Measurements from ENCODE around the gene CDC42. TPM values are rescaled to one million over a fixed set of nuclear protein-coding genes. Genes with fewer than 3 reads are reported as not detected.
"Not testable (repeated sequence)": the region's sequence is repeated elsewhere in the genome, so short reads cannot be mapped to it uniquely, and the experiment has no call there.

Gene CDC42
- 265 TPM for polyA plus RNA-seq (2012; ENCODE audit: low read depth, missing spikeins)

DNA sequence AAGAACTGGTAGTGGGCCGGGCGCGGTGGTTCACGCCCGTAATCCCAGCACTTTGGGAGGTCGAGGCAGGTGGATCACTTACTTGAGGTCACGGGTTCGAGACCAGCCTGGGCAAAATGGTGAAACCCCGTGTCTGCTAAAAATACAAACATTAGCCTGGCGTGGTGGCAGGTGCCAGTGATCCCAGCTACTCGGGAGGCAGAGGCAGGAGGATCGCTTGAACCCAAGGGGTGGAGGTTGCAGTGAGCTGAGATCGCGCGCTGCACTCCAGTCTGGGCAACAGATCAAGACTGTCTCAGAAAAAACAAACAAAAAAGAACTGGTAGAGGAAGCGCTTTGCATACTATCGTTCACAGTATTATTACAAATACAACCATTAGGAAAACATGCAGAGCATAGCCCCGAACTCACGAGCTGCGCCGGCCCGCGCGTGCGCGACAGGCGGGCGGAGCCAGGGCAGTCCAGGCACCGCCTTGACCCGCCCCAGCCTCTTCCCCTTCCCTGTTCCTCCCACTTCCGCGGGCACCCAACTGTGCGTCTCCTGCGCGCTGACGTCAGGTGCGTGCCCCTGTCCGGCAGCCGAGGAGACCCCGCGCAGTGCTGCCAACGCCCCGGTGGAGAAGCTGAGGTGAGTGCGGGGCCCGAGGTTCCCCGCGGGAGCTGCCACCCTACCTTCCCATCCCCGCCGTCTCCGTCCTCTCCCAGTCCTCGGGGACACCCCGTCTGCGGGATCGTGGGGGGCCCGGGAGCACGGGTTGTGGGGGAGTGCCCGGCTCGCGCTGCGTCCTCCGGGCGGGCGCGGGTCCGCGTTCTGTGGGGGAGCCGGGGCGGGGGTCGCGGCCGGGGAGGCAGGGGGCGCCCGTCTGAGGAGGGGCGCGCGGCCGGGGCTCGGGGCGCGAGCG lies at the start of gene CDC42:
CDC42 (plus strand) TSS at position 595 of the 902 bp plus-strand sequence. CDS start 25,770 bp downstream, outside the sequence.
- TF ChIP-seq SPI1 (IDR thresholded peaks at IDR 0.05; ENCODE audit: low read depth, low read length) (peak; percentile 87), PAX5 (IDR thresholded peaks at IDR 0.05; ENCODE audit: insufficient read depth, low read length, severe bottlenecking) (no peak), TAF1 (IDR thresholded peaks at IDR 0.05; ENCODE audit: low read depth, low read length) (peak; percentile 91), POLR2A (IDR thresholded peaks at IDR 0.05; ENCODE audit: low read depth, low read length) (peak; percentile 96), POU2F2 (IDR thresholded peaks at IDR 0.05; ENCODE audit: low read depth, low read length) (peak; percentile 76; the same call in 1 of the 2 replicates), POLR2AphosphoS5 (IDR thresholded peaks at IDR 0.05; ENCODE audit: low read depth, low read length) (peak; percentile 98)
- DNase-seq (ENCODE audit: insufficient read length, low spot score) (peak; percentile 79), FAIRE-seq (peak; percentile 93)

DNA sequence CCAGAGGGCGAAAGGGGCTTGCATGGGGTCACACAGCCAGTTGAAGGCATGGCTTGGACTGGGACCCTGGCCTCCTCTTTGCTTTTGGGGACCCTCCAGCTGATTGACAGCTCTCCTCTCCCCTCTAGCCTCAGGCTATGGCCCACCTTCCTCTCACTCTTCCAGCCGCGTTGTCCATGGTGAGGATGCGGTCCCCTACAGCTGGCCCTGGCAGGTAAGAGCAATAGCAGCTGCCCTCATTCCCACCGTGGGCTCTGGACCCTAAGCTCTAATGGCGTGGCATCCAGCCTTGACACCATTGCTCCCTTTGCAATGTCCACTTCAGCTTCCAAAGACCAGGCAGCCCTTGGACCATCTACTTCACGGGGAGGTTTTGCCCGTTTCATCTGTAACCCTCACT lies 49.6 kb upstream of the CDC42 start:
- not testable (repeated sequence) for FAIRE-seq; DNase-seq (ENCODE audit: insufficient read length, low spot score)

DNA sequence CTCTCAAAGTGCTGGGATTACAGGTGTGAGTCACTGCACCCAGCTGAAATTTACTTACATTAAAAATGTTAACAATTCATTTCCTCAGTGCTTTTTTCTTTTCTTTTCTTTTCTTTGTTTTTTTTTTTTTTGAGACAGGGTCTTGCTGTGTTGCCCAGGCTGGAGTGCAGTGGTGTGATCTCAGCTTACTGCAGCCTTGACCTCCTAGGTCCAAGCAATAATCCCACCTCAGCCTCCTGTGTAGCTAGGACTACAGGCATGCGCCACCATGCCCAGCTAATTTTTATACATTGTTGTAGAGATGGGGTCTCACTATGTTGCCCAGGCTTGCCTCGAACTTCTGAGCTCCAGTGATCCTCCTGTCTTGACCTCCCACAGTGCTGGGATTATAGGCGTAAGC lies 48.5 kb upstream of the CDC42 start:
- FAIRE-seq; DNase-seq (ENCODE audit: insufficient read length, low spot score): not testable (repeated sequence)

DNA sequence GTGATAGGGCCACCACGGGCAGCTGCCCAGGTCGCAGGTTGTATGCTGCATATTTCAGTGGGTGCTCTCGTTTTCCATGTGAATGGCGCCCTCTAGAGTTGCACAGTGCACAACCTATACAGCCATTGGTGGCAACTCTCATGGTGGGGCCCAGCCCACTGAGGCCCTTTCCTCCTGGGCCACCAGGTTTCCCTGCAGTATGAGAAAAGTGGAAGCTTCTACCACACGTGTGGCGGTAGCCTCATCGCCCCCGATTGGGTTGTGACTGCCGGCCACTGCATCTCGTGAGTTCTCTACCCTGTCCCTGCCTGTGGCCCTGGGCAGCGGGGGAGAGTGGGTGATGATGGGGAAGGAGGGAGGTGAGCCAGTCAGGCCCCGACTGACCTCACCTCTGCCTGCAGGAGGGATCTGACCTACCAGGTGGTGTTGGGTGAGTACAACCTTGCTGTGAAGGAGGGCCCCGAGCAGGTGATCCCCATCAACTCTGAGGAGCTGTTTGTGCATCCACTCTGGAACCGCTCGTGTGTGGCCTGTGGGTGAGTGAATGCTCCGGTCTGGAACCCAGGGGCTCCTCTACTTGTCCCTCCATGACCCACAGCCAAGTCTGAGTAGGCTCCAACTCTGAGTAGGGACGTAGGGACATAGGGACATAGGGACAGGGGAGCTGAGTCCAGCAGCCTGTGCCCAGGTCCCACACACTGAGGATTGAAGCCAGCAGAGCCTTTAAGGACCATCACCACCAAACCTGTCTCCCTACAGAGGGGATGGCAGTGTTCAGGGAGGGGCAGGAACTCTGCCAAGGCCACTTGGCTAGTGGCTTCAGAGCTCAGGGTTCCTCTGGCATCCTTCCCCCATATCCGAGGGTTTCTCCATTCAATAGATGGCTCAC lies 47.0 kb upstream of the CDC42 start:
- FAIRE-seq, result peak; percentile 23
- not testable (repeated sequence) for DNase-seq (ENCODE audit: insufficient read length, low spot score)

DNA sequence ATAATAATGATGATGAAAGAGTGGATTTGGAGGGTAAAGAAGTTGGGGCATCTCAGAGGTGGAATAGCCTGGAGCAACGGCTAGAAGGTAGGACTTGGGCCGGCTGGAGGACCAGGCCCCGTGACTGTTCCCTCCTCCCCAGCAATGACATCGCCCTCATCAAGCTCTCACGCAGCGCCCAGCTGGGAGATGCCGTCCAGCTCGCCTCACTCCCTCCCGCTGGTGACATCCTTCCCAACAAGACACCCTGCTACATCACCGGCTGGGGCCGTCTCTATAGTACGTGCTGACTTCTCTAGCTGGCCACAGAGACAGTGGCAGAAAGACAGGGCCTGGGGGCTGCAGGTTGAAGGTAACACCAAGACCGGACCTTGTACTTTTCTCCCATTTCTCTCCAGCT lies 45.8 kb upstream of the CDC42 start:
- not testable (repeated sequence) for DNase-seq (ENCODE audit: insufficient read length, low spot score); FAIRE-seq

DNA sequence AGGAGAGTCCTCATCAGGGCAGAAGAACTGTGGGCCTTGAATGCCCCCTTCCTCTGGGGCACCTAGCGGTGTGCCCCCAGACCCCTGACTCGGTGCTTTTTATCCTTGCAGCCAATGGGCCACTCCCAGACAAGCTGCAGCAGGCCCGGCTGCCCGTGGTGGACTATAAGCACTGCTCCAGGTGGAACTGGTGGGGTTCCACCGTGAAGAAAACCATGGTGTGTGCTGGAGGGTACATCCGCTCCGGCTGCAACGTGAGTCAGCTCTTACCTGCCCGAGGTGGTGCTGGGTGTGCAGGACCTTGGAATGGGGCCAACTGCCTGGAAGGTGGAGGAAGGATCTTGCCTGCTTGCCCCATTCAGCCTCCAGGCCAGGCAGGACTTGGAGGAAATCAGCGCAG lies 45.2 kb upstream of the CDC42 start:
- not testable (repeated sequence) for DNase-seq (ENCODE audit: insufficient read length, low spot score); FAIRE-seq

DNA sequence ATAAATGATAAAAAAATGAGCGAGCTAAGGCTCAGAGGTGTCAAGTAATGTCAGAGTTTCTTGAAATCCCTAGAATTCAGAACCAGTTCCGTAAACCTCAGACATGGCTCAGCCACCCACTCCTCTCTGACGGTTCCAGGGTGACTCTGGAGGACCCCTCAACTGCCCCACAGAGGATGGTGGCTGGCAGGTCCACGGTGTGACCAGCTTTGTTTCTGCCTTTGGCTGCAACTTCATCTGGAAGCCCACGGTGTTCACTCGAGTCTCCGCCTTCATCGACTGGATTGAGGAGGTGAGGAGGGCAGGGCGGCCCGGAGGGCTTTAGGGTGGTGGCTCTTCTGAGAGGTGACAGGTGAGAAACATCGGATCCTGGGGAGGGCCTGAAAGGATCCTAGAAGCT lies 42.9 kb upstream of the CDC42 start:
- not testable (repeated sequence) for FAIRE-seq

DNA sequence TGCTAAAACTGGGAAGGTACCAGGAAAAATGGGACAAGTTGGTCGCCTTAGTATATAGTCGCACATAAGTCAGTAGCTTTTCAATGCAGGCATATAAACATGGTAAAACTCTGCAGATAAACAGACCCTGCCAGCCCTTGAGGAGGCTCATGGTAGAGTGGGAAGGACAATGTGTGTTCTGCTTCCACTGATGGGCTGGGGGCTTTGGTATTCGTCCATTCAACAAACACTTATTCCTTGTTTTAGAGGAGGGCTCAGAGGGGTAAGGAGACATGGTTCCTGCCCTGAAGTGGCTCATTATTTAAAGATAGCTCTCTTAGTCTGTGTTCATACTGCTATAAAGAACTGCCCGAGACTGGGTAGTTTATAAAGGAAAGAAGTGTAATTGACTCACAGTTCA lies 39.8 kb upstream of the CDC42 start:
- not testable (repeated sequence) for FAIRE-seq; DNase-seq (ENCODE audit: insufficient read length, low spot score)

More for the DNA sequence above, 42.9 kb upstream of the CDC42 start:
- not testable (repeated sequence) for DNase-seq (ENCODE audit: insufficient read length, low spot score)

DNA sequence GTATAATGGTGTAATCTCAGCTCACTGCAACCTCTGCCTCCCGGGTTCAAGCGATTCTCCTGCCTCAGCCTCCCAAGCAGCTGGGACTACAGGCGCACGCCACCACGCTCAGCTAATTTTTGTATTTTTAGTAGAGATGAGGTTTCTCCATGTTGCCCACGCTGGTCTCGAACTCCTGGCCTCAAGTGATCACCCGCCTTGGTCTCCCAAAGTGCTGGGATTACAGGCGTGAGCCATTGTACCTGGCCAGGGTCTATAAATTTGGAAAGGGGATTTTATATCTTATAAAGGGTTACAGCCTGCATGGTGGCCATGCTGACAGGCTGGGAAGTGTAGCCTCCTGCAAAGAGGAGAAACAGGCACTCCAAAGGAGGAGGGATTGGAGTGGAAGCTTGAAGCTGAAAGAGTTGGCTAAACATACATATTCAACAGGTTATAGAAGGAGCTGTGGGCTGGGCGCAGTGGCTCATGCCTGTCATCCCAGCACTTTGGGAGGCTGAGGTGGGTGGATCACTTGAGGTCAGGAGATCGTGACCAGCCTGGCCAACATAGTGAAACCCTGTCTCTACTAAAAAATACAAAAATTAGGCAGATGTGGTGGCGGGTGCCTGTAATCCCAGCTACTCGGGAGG lies 37.8 kb upstream of the CDC42 start:
- DNase-seq (ENCODE audit: insufficient read length, low spot score); FAIRE-seq: not testable (repeated sequence)

DNA sequence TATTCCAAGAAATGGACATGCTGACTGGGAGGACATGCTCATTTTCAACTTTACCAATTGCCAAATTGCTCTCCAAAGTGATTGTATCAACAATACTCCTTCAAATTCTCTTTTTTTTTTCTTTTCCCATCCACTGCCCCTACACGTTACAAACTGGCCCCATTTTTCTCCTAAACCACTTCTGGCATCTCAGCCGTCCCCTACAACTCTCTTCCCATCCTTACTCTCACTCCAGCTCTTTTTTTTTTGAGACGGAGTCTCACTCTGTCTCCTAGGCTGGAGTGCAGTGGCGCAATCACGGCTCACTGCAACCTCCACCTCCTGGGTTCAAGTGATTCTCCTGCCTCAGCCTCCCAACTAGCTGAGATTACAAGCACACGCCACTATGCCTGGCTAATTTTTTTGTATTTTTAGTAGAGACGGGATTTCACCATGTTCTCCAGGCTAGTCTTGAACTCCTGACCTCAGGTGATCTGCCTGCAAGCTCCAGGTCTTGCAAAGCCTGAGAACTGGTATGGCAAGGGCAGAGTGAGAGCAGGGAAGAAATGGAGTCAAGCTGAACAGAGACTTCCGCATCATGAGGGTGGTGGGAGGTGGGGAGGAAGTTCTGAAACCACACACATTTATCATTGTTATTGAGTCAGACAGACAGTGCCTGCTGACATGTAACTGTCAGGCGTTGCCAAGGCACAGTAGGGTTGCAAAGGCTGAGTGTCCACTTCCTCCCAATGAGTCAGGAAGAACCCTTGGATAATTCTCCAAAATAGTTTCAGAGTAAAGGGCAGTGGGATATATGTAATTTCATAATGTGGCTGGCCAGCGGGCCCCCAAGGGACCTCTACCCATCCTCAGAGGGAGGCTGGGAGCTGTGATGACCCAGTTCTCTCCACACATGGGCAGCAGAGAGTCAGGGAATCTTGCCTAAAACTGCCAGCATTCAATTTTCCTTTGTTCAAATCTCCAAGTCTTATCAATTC lies 33.6 kb upstream of the CDC42 start:
- DNase-seq (ENCODE audit: insufficient read length, low spot score) (peak; percentile 49), FAIRE-seq (peak; percentile 90)
- TF ChIP-seq PAX5 (IDR thresholded peaks at IDR 0.05; ENCODE audit: insufficient read depth, low read length, severe bottlenecking) (no peak), POLR2A (IDR thresholded peaks at IDR 0.05; ENCODE audit: low read depth, low read length) (peak; percentile 36; the same call in 1 of the 2 replicates), POU2F2 (IDR thresholded peaks at IDR 0.05; ENCODE audit: low read depth, low read length) (peak; percentile 52; the same call in 1 of the 2 replicates), SPI1 (IDR thresholded peaks at IDR 0.05; ENCODE audit: low read depth, low read length) (peak; percentile 84)

DNA sequence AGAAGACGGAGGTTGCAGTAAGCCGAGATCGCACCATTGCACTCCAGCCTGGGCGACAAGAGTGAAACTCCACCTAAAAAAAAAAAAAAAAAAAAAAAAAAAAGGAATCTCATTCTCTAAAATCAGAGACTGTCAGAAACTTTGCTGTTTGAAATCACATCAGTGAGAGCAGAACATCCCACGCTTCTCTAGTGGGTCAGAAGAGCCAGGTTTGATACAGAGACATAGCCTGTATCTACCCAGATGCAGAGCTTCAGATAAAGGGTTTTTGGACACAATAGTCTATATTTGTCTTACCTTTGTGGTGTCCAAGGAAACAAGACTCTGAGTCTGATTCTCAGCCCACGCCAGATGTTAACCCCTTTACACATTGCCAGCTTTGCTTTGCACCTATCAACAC lies 31.4 kb upstream of the CDC42 start:
- DNase-seq (ENCODE audit: insufficient read length, low spot score) (no peak), FAIRE-seq (no peak)
- TF ChIP-seq POLR2AphosphoS5 (IDR thresholded peaks at IDR 0.05; ENCODE audit: low read depth, low read length) (no peak), POLR2A (IDR thresholded peaks at IDR 0.05; ENCODE audit: low read depth, low read length) (no peak), POU2F2 (IDR thresholded peaks at IDR 0.05; ENCODE audit: low read depth, low read length) (no peak), PAX5 (IDR thresholded peaks at IDR 0.05; ENCODE audit: insufficient read depth, low read length, severe bottlenecking) (no peak), TAF1 (IDR thresholded peaks at IDR 0.05; ENCODE audit: low read depth, low read length) (no peak), SPI1 (IDR thresholded peaks at IDR 0.05; ENCODE audit: low read depth, low read length) (no peak)
